Measurements from ENCODE around the gene TMEM238L.

The TMEM238L gene

DNA sequence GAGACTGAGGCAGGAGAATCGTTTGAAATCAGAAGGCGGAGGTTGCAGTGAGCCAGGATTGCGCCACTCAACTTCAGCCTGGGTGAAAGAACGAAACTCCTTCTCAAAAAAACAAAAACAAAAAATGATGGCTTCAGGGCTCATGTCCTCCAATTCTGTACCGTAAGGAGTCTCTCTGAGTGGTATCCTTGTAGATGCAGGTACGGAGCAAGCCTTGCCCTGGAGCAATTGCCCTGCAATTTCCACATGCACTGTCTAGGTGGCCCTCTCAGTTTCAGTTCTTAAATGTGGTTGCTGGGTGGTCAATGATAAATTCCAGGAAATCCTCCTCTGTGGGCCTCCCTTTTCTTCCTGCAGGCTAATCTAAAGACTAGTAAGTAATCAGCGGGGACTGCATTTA is 10.6 kb downstream of the TMEM238L start:
- Histone ChIP-seq H3K4me1 (no peaks in the 10 kb centered on the region), H3K36me3 (no peaks in the 10 kb centered on the region), H3K9me3 (no peaks in the 10 kb centered on the region), H3K27me3 (no peaks in the 10 kb centered on the region), H3K4me3 (ENCODE audit: low read depth, low read length) (no peak overlapping the region)
- no peak for DNase-seq
- TF ChIP-seq, protein P1, sequence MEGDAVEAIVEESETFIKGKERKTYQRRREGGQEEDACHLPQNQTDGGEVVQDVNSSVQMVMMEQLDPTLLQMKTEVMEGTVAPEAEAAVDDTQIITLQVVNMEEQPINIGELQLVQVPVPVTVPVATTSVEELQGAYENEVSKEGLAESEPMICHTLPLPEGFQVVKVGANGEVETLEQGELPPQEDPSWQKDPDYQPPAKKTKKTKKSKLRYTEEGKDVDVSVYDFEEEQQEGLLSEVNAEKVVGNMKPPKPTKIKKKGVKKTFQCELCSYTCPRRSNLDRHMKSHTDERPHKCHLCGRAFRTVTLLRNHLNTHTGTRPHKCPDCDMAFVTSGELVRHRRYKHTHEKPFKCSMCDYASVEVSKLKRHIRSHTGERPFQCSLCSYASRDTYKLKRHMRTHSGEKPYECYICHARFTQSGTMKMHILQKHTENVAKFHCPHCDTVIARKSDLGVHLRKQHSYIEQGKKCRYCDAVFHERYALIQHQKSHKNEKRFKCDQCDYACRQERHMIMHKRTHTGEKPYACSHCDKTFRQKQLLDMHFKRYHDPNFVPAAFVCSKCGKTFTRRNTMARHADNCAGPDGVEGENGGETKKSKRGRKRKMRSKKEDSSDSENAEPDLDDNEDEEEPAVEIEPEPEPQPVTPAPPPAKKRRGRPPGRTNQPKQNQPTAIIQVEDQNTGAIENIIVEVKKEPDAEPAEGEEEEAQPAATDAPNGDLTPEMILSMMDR (IDR thresholded peaks at IDR 0.05; ENCODE audit: low read depth, low read length), result no peak

DNA sequence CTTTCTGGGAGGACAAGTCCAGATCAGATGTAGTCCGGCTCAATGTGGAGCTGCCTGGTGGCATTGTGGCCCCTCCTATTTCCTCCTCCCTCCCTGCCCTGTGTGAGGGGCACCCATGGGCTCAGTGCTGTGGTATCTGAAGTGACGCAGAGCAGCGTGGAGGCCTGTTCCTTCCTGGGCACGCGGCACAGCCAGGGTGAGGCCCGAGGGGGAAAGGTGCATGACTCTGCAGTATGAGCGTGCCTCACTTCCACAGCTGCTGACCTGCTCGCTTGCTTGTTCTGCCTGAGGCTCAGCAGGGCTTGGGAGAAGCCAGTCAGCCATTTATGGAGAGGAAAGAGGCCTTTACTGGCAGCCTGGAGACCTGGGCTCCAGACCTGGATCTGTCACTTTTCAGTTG is 11.7 kb downstream of the TMEM238L start:
- Histone ChIP-seq H3K36me3 (no peaks in the 10 kb centered on the region), H3K4me3 (ENCODE audit: low read depth, low read length) (no peak overlapping the region), H3K9me3 (no peaks in the 10 kb centered on the region), H3K4me1 (no peaks in the 10 kb centered on the region), H3K27me3 (no peaks in the 10 kb centered on the region)
- no peak for DNase-seq
- TF ChIP-seq, protein P1 (IDR thresholded peaks at IDR 0.05; ENCODE audit: low read depth, low read length), result no peak

DNA sequence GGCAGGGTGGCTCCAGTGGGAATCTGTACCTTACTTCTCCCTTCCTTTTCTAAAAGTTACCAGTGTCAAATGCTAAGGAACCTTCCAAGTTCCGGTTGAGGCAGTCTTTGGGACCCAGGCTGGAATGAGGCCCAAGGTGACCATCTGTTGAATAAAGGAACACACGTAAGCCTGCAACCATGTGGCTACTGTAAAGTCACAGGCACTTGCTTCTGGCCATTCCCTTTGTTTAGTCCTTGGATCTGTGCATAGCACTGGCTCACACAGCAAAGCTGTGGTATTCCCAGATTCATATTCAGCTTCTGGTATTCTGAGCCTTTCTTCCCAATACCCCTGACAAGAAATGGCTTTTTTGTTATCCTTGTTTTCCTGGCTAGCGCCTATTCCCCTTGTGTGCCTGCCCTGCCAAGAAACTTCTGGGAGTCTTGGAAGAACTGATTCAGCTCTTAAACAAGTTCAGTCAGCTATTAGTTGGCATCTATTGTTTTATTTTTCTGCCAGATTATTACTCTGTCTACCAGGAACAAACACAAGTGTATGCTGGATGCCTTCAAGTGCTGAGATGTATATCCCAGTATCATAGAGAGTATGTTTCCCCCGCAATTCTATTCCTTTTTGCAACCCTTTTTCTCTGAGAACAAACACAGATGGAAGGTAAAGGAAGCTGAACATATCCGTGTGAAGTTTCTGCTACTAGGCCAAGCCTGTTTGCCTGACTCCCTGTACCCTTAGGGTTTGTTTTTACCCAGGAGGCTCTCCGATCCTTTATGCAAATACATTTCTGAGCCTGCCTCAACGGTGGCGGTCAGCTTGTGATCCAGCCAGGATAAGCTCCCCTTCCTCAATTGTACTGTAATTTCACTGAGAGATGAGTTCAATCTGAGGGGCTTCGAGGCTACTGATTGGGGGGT is 13.2 kb downstream of the TMEM238L start:
- TF ChIP-seq, protein P1 (IDR thresholded peaks at IDR 0.05; ENCODE audit: low read depth, low read length), result no peak
- Histone ChIP-seq H3K36me3 (no peaks in the 10 kb centered on the region), H3K9me3 (no peaks in the 10 kb centered on the region), H3K27me3 (no peaks in the 10 kb centered on the region), H3K4me3 (ENCODE audit: low read depth, low read length) (no peak overlapping the region), H3K4me1 (no peaks in the 10 kb centered on the region)
- DNase-seq, result no peak

DNA sequence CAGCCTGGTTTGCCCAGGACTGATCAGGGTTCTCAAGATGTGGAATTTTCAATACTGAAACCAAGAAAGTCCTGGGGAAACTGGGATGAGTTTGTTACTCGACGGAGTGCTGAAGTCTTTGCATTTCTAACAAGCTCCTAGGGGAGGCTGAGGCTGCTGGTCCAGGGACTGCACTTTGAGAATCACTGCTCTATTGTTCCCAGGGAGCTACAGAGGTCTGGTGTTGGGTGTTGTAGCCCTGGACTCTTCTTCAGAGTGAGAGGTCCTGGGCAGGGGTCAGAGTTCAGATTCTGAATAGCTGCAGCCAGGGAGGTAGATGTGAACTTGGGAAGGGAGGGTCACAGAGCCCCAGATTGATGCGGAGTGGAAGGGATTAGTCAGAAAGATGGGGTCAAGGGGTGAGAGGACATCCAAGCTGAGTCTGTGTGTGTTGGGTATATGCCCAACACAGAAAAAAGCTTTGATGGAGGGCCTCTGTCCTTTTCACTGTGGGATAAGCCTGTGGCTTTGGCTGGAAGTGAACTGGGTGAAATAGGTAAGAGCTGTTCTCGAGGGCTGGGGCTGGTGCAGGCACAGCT is 14.1 kb downstream of the TMEM238L start:
- Histone ChIP-seq H3K27me3 (no peaks in the 10 kb centered on the region), H3K4me3 (ENCODE audit: low read depth, low read length) (no peak overlapping the region), H3K9me3 (no peaks in the 10 kb centered on the region), H3K36me3 (no peaks in the 10 kb centered on the region), H3K4me1 (no peaks in the 10 kb centered on the region)
- DNase-seq, result no peak
- TF ChIP-seq, protein P1 (IDR thresholded peaks at IDR 0.05; ENCODE audit: low read depth, low read length), result no peak

DNA sequence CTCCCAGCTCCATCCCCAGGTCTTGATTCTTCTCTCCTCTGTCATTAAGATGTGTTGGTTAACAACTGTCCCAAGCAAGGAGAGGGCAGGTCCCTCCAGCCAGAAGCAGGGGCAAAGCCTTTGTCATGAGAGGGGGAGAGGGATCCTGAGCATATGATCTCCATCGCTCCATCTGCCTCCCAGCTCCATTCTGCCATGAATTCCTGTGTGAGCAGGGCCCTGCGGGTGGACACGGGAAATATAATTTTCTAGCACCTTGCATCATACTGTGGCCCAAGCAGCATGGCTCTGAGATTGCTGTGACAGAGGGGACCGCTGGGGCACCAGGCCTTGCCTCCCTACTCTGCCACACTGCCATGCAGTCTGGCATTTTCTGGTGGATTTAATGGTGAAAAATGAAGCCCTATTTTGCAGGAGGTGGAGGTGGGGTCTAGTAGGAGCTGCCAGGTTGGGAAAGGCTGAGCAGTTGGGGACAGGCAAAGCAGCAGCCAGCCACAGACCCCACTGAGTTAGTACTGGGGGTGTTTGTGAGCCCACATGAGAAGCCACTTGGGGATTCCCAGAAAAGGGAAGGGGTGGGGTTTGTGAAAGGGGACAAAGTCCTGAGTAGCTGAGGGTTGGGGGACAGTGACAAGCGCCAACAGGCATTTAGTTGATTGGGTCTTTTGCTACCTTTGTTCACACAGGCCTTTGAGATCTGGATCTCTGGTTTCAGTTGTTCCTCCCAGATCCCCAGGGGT is 16.4 kb downstream of the TMEM238L start:
- Histone ChIP-seq H3K4me3 (ENCODE audit: low read depth, low read length) (no peak overlapping the region), H3K9me3 (no peaks in the 10 kb centered on the region), H3K36me3 (no peaks in the 10 kb centered on the region), H3K4me1 (no peaks in the 10 kb centered on the region), H3K27me3 (no peaks in the 10 kb centered on the region)
- DNase-seq, result no peak
- TF ChIP-seq, protein P1 (IDR thresholded peaks at IDR 0.05; ENCODE audit: low read depth, low read length), result no peak
